GM19035 (cell line): ENCODE results near the gene MRPL57.
"Not testable (repeated sequence)": the region's sequence is repeated elsewhere in the genome, so short reads cannot be mapped to it uniquely, and the experiment has no call there.

ENCODE experiments used
- ATAC-seq: cut with Tn5 transposase; IDR thresholded peaks from one replicate; pipeline ENCODE4 v1.9.1; 2021; ENCODE audit not compliant: unreplicated experiment

The MRPL57 gene

DNA sequence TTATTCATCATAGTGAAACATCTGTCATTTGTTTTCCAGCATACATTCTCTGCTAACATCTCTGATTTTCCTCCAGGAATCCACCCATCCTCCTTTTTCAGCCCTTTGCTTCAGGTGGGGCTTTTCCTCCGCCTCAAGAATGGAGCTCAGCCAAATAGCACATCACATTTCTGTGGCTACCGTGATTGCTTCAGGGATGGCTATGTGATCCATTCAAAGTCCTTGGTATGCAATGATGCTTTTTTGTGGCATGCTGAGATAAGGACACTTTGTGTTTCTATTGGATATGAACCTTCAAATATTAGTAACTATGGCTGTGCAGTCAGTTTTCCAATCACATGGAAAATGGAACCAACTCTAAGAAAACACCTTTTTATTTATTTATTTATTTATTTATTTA lies 18.3 kb downstream of the MRPL57 start:
- ATAC-seq: not testable (repeated sequence)

DNA sequence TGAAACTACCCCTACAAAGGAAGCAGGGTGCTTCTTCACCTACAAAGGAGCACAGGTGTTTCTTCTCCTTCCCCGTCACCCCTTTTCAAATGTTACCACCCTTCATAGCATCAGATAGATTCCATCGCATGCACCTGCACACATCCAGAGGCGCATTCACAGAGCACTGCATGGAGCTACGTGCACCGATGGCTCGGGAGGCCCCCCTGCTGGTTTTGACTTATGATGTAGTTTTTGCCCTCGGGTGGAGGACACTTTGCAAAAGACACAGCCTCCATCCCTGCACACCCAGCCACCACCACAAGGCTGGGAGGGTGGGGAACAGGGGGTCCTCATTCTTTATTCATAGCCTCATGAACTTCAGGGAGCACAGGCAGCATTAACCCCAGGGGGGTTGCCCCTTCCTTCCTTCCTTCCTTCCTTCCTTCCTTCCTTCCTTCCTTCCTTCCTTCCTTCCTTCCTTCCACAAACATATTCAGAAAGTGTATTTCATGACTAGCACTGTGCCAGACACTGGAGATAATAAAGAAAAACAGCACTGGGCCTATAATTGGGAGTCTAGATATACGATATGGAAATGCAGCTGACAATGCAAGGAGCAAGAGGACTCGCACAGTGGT lies 21.3 kb downstream of the MRPL57 start:
- ATAC-seq: not testable (repeated sequence)

DNA sequence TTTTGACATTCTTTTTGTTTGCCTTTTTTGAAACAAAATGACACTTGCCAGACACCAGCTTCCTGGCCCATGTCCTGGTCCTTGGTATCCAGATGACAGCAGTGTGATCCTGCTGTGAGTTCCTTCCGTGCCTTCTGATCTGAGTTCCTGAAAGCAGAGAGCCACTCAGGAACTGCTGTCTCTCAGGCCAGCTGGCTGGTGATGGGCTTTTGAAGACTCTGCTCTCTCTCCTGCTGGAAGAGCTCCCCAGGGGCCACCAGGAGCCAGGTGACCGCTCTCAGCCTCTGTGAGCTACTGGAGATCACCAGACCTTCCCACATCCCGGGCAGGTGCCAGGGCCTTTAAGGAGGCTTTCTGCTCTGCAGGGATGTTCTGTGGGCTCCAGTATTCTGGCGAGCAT lies 21.9 kb downstream of the MRPL57 start:
- not testable (repeated sequence) for ATAC-seq

DNA sequence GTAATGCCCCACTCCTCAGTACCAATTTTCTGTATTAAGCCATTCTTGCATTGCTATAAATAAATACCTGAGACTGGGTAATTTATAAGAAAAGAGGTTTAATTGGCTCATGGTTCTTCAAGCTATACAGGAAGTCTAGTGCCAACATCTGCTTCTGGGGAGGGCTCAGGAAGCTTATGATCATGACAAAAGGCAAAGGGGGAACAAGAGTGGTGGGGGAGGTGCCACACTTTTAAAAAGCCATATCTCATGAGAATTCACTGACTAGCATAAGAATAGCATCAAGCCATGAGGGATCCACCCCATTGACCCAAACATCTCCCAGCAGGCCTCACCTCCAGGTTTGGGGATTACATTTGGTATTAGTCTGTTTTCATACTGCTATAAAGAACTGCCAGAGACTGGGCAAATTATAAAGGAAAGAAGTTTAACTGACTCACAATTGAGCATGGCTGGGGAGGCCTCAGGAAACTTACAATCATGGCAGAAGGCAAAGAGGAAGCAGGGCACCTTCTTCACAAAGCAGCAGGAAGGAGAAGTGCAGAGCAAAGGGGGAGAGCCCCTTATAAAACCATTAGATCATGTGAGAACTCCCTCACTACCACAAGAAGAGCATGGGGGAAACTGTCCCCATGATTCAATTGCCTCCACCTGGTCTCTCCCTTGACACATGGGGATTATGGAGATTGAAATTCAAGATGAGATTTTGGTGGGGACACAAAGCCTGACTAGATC lies 25.2 kb downstream of the MRPL57 start:
- ATAC-seq: not testable (repeated sequence)

DNA sequence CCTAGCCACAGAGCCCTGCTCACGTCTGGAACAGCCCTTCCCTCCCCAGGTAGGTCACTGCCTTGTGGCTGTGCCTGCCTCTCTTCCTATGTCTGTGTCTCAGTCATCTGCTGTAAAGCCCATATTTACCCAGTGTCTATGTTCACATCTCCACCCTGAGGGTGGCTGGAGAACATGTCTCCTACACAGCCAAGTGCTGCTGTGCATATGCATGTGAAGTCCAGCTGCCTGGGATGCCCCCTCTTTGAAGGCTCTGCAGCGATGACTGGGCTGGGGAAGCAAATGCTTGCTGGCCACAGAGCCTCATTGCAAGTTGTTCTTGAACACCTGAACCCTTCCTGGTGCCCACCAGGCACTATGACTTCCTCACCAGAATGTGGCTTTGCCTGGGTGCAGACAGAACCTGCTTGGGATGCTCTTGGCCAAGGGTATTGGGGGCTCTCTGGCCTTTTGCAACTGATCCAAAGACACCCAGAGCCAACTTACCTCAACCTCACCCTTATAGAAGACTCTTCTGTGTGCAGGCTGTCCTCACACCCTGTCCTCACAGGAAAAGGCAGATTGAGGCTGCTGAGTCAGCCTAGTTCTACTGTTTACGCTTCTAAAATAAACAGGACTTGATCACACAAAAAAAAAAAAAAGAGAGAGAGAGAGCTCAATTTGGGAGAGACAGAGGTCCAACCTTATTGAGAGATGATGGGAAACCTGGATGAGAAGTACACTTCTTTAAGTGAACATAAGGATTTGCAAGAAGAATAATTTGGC lies 26.5 kb downstream of the MRPL57 start:
- ATAC-seq: no peak

DNA sequence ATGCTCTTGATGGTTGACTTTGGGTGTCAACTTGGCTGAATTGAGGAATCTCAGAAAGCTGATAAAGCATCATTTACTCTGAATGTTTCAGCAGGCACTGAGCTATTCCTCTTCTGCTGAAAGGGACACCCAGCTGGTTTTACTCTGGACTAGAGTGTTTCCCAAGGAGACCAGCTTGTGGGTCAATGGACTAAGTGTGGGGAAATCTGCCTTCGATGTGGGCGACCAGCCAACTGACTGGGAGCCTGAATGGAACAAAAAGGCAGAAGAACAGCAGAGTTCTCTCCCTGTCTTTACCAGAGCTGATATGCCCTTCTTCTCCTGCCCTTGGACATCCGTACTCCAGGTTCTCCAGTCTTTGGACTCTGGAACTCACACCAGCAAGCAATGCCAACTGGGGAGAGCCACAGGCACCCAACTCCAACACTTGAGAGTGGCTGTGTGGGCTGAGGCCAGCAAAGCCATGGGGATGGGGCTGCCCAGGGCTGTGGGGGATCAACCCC lies 32.2 kb downstream of the MRPL57 start:
- no peak for ATAC-seq

DNA sequence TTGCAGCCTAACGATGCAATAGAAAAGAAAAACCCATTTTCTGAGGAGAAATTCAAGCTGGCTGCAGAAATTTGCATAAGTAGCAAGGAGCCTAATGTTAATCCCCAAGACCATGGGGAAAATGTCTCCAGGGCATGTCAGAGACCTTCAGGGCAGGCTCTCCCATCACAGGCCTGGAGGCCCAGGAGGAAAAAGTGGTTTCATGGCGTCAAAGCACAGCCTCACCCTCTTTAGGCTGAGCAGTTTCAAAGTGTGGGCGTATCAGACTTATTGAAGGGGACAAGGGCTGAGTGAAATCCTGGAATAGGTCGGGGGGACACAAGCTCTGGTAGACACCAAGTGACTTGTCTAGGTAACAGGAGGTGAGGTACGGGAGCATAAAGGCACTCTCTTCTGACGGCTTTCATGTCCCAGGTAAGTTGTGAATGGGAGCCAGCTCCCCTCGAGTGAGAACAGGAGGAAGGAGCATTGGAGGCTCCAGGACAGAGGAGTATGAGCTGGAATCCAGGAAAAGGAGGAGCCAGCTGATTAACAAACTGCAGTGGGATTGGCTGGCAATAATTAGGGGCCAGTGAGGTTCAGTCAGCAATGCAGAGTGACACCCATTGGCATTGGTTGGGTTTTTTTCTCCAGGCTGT lies 35.8 kb downstream of the MRPL57 start:
- ATAC-seq: no peak

DNA sequence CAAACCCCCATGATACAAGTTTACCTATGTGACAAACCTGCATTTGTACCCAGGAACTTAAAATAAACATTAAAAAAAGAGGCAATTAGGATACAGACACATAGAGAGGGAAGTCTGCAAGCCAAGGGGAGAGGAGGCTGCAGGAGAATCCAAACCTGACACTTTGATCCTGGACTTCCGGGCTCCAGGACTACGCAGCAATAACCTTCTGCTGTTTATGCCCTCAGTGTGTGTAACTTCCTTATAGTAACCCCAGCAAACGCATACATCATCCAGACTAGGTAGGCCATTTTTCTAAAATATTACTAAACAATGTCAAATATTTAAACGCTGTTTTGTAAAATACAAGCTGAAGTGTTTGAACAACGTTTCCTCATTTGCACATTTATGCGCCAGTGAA lies 39.0 kb downstream of the MRPL57 start:
- ATAC-seq: not testable (repeated sequence)

DNA sequence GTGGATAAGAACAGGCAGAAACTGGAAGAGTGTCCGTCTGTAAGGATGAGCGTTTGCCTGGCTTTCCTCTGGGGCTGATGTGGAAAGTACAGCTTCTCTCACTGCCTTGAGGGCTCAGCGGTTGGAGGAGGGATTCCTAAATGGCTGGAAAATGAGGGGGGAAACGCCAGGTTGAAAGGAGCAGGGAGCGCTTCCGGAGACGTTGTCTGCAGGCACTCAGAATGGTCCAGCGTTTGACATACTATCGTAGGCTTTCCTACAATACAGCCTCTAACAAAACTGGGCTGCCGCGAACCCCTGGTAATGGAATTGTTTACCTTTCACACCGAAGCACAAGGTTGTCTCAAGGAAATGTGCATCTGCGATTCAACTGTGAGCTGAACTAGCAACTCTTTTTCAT lies 39.9 kb downstream of the MRPL57 start:
- ATAC-seq: no peak

DNA sequence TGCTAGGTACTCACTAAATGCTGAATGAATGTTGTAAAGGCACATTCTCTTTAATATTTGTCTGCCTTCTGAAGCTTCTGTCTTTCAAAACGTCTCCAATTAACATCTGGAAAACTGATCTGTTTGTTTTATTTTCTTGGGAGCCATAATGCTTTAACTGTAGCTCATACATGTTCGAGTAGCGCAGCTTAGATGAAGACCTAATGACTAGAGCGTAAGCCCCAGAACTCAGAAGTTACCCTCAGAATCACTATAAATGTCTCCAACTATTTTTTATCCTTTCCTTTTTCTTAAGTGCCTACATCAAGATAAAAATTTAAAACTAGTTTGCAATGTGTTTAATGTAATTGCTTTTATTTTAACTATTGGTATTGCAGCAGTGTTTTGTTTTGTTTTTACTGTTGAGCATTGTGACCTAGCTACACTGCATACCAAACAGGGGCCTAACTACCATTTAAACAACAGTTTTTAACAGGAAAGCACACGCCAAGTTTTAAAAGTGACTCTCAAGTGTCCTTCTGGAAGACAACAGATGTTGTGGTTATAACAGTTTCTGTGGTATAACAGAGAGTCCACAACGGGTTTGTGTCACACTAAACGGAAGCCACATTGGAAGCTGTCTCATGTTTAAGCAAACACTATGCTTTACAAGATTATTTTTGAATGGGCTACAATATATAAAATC lies 42.0 kb downstream of the MRPL57 start:
- ATAC-seq: peak; percentile 99

DNA sequence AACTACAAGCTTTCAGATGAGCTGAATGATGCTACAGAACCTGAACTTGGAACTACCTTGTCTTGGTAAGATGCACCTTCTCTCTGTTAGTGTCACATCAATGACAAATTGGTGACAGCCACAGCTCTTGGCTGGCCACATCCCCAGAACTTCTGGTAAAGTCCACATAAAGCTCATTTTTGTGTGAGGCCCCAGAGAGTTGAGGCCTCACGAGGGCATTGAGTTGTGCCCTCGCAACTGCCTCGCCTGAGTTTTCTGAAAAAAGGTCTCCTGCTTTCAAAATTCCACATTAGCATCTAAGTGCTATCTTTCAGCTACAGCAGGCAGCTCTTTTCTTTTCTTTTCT lies 42.6 kb downstream of the MRPL57 start:
- peak; percentile 56 for ATAC-seq

DNA sequence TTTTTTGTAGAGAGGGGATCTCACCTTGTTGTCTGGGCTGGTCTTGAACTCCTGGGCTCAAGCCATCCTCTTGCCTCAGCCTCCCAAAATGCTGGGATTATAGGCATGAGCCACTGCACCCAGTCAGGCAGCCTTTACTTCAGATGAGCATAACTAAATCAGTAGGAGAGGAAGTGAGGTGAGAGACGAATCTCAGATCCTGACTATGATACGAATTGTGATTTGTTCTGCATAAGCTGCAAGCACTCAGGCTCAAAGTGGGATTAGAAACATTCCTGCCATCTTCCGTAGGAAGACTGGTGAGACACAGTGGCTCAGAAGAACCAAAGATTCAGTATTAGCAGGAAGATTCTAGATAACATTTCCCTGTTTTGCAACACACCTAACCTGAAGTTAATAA lies 43.3 kb downstream of the MRPL57 start:
- ATAC-seq: not testable (repeated sequence)

DNA sequence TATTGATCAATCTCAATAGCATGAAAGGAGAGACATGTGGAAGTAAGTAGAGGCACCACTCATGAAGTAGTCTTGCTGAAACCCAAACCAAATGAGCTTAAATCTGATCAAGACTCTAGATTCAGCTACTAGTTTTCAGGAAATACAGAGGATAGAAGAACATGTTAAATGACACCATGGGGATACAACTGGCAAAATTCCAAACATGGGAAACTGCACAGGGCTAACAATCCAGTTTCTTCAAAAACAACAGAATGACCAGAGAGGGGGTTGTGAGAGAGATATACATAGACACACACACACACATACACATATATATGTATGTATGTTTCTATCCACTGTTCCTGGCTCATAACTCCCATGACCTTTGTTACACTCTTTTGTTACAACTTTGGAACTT lies 44.8 kb downstream of the MRPL57 start:
- ATAC-seq: no peak

DNA sequence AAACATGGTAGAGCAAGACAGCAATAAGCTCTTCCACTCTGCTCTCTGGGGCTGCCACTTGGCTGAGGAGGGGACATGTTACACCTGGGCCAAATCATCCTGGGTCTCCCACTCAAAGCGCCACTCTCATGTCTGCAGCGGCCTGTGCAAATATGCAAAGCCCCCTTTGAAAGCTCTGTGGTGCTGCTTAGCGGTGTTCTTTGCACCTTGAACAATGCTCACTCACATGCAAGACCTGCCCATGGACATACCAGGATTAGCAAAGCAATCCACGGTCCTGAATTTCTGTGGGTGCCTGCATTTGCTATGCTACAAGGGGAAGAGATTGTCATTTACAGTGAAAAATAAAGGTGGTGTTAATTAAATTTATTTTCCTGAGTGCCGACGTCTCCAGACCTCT lies 48.6 kb downstream of the MRPL57 start:
- no peak for ATAC-seq

DNA sequence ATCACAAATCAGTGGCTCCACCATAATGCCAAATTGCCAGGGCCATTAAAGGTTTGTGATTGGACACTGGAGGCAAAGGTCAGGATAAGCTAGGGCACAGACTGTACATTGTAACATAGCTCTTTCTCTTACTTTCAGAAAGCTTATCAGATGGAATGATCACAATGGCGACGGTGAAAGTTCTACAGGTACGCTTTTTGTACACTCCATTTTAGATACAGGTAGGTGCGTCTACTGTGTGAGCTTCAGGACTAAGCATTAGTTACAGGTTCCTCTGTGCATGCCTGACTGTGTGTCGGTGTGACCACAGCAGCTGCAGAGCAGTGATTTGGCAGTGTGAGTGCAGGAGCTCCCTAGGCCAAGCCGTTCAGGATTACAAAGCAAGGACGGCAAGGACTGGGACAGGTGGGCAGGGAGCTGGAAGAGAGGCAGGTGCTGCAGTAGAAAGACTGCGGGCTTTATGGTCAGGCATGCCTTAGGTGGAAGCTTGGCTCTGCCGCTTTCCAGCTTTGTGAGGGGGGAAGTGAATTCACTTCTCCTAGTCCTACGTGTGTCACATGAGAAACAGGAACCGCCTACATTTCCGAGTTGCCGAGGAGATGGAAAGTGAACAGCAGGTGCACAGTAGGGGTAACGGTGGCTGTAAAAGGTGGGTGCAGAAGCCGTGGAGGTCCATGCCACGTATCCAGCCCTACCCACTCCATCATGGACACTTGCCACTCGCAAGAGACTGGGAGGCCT lies 49.6 kb downstream of the MRPL57 start:
- no peak for ATAC-seq

DNA sequence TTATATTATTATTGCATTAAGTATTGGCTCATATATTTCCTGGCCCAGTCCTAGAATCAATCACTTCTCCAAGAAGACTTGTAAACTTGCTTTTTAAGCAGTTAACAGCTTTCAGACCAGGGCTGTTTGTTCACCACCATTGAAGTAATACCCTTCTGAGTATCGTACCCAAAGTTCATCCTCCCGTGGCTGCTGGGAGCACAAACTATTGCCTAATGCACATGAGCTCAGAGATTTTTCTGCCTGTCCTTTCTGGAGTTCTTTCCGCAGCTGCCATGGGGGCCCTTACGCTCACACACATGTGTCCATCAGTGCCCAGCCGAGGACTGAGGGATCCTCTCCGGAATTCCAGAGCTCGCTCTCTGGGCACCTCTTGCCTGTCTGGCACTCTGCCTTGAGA lies 51.5 kb downstream of the MRPL57 start:
- no peak for ATAC-seq
